OCI-LY3 (cell line): Measurements from ENCODE around the gene UBALD2.

Experiments
- CTCF ChIP-seq: fragments of 200-600, 300-600 bp; sonication (generic); IDR thresholded peaks from 2 replicates; pipeline ENCODE4 v1.5.1; 2014; ENCODE audit warnings: antibody characterized with exemption, low read length, low read depth
- EZH2phosphoT487 ChIP-seq: fragments of 200-600 bp; shearing (Covaris generic); IDR thresholded peaks from 2 replicates; pipeline ENCODE4 v1.6.1; 2018; ENCODE audit warnings: antibody characterized with exemption, mixed run types, low read depth

GRCh38 chr17:76250141-76250540 lies 15.0 kb upstream of the UBALD2 start:
- TF ChIP-seq CTCF, result no peak
- TF ChIP-seq EZH2phosphoT487, result no peak
